H9 (cell line): ENCODE results near the gene HMGN4. TPM values are rescaled to one million over a fixed set of nuclear protein-coding genes. Genes with fewer than 3 reads are reported as not detected.

Experiments used
- DNase-seq: peaks from one replicate; pipeline ENCODE4 v3.0.0-alpha.2; 2017
- H2AFZ ChIP-seq: one replicate; pipeline ENCODE4 v1.6.1; 2013; ENCODE audit warnings: mild to moderate bottlenecking, low read length, control low read depth, moderate library complexity
- H2AK5ac ChIP-seq: 2 replicates; pipeline ENCODE4 v1.6.1; 2013; ENCODE audit warnings: low read length, control low read depth, mixed read lengths; ENCODE audit not compliant: insufficient read length
- H2BK120ac ChIP-seq: one replicate; pipeline ENCODE4 v1.6.1; 2013; ENCODE audit warnings: low read depth, mild to moderate bottlenecking, low read length, control low read depth, inconsistent platforms; ENCODE audit not compliant: poor library complexity, severe bottlenecking
- H2BK12ac ChIP-seq: 2 replicates; pipeline ENCODE4 v1.6.1; 2013; ENCODE audit warnings: low read length, control low read depth, mixed read lengths, low read depth; ENCODE audit not compliant: insufficient read length
- H2BK15ac ChIP-seq: 2 replicates; pipeline ENCODE4 v1.6.1; 2013; ENCODE audit warnings: low read depth, low read length, control low read depth
- H2BK20ac ChIP-seq: one replicate; pipeline ENCODE4 v1.6.1; 2013; ENCODE audit warnings: low read depth, mild to moderate bottlenecking, low read length, control low read depth, inconsistent platforms; ENCODE audit not compliant: poor library complexity, severe bottlenecking
- H2BK5ac ChIP-seq: 2 replicates; pipeline ENCODE4 v1.6.1; 2013; ENCODE audit warnings: low read length, control low read depth, mixed read lengths; ENCODE audit not compliant: insufficient read length
- H3K14ac ChIP-seq: 2 replicates; pipeline ENCODE4 v1.6.1; 2013; ENCODE audit warnings: low read length, control low read depth; ENCODE audit not compliant: insufficient read depth
- H3K18ac ChIP-seq: 2 replicates; pipeline ENCODE4 v1.6.1; 2013; ENCODE audit warnings: low read depth, mild to moderate bottlenecking, mixed read lengths, low read length, control low read depth; ENCODE audit not compliant: insufficient read length
- H3K23ac ChIP-seq: 2 replicates; pipeline ENCODE4 v1.6.1; 2013; ENCODE audit warnings: low read length, control low read depth, mixed read lengths, low read depth; ENCODE audit not compliant: insufficient read length
- H3K23me2 ChIP-seq: 2 replicates; pipeline ENCODE4 v1.6.1; 2013; ENCODE audit warnings: low read depth, mild to moderate bottlenecking, mixed read lengths, low read length, control low read depth; ENCODE audit not compliant: insufficient read length, poor library complexity, severe bottlenecking
- H3K27ac ChIP-seq: 2 replicates; pipeline ENCODE4 v1.5.1; 2013; ENCODE audit warnings: low read length, control low read depth, mixed read lengths, low read depth; ENCODE audit not compliant: insufficient read length
- H3K27me3 ChIP-seq: 2 replicates; pipeline ENCODE4 v1.6.1; 2013; ENCODE audit warnings: low read length, control low read depth, inconsistent platforms; ENCODE audit not compliant: insufficient read depth
- H3K4ac ChIP-seq: 2 replicates; pipeline ENCODE4 v1.6.1; 2013; ENCODE audit warnings: low read depth, mild to moderate bottlenecking, control low read depth, inconsistent platforms, low read length, moderate library complexity
- H3K4me1 ChIP-seq: 2 replicates; pipeline ENCODE4 v1.6.1; 2013; ENCODE audit warnings: low read length, control low read depth, inconsistent platforms; ENCODE audit not compliant: insufficient read depth
- H3K4me2 ChIP-seq: 2 replicates; pipeline ENCODE4 v1.6.1; 2013; ENCODE audit warnings: low read length, control low read depth, mixed read lengths; ENCODE audit not compliant: insufficient read length, insufficient read depth
- H3K56ac ChIP-seq: 2 replicates; pipeline ENCODE4 v1.6.1; 2013; ENCODE audit warnings: low read depth, mild to moderate bottlenecking, mixed read lengths, low read length, control low read depth; ENCODE audit not compliant: insufficient read length
- H3K79me1 ChIP-seq: 2 replicates; pipeline ENCODE4 v1.6.1; 2013; ENCODE audit warnings: low read depth, mild to moderate bottlenecking, moderate library complexity, low read length, control low read depth, inconsistent platforms; ENCODE audit not compliant: insufficient read depth, poor library complexity, severe bottlenecking
- H3K79me2 ChIP-seq: 2 replicates; pipeline ENCODE4 v1.6.1; 2013; ENCODE audit warnings: low read length, control low read depth, inconsistent platforms; ENCODE audit not compliant: insufficient read depth
- H3K9ac ChIP-seq: 2 replicates; pipeline ENCODE4 v1.6.1; 2013; ENCODE audit warnings: low read length, control low read depth, mixed read lengths; ENCODE audit not compliant: insufficient read length; ENCODE audit errors: extremely low read depth
- H3K9me3 ChIP-seq: one replicate; pipeline ENCODE4 v1.6.1; 2013; ENCODE audit warnings: low read depth, low read length, inconsistent platforms; ENCODE audit not compliant: control insufficient read depth
- H3T11ph ChIP-seq: one replicate; pipeline ENCODE4 v1.6.1; 2013; ENCODE audit warnings: mild to moderate bottlenecking, low read length, control low read depth, inconsistent platforms
- H4K20me1 ChIP-seq: one replicate; pipeline ENCODE4 v1.6.1; 2013; ENCODE audit not compliant: control insufficient read depth, insufficient read length, insufficient read depth
- H4K5ac ChIP-seq: 2 replicates; pipeline ENCODE4 v1.6.1; 2013; ENCODE audit warnings: low read depth, mild to moderate bottlenecking, mixed read lengths, low read length, control low read depth; ENCODE audit not compliant: insufficient read length
- H4K8ac ChIP-seq: replicated peaks from 2 replicates; pipeline ENCODE4 v1.6.1; 2013; ENCODE audit warnings: low read length, control low read depth, mixed read lengths, low read depth; ENCODE audit not compliant: insufficient read length
- H4K91ac ChIP-seq: 2 replicates; pipeline ENCODE4 v1.6.1; 2013; ENCODE audit warnings: low read depth, mild to moderate bottlenecking, moderate library complexity, mixed read lengths, low read length, control low read depth; ENCODE audit not compliant: insufficient read length
- H3K27ac Mint-ChIP-seq, 3 experiments: 2 replicates in 2 of 3; 3 replicates in 1 of 3; pipeline ENCODE4 v1.8.0; 2020 to 2021; ENCODE audit warnings: mixed read lengths in 3 of 3, mild to moderate bottlenecking in 1 of 3, moderate library complexity in 1 of 3
- H3K27me3 Mint-ChIP-seq: 2 replicates; pipeline ENCODE4 v1.8.0; 2021; ENCODE audit warnings: low read depth, mild to moderate bottlenecking, moderate library complexity, mixed read lengths
- H3K36me3 Mint-ChIP-seq, 3 experiments: 2 replicates in 2 of 3; 3 replicates in 1 of 3; pipeline ENCODE4 v1.8.0; 2020 to 2021; ENCODE audit warnings: low read depth in 3 of 3, mixed read lengths in 3 of 3; ENCODE audit not compliant: insufficient read depth in 1 of 3
- H3K4me1 Mint-ChIP-seq, 2 experiments: 2 replicates each; pipeline ENCODE4 v1.8.0; 2020; ENCODE audit warnings: mixed read lengths in 2 of 2
- H3K4me3 Mint-ChIP-seq, 2 experiments: 2 replicates in 1 of 2; 3 replicates in 1 of 2; pipeline ENCODE4 v1.8.0; 2020 to 2021; ENCODE audit warnings: mild to moderate bottlenecking in 2 of 2, mixed read lengths in 2 of 2, moderate library complexity in 1 of 2
- H3K9me3 Mint-ChIP-seq, 2 experiments: 2 replicates in 1 of 2; 3 replicates in 1 of 2; pipeline ENCODE4 v1.8.0; 2020; ENCODE audit warnings: mild to moderate bottlenecking in 2 of 2, mixed read lengths in 2 of 2, moderate library complexity in 1 of 2
- WGBS: extraction: QIAGEN DNeasy Blood & Tissue Kit; methylation state at CpG from one replicate; pipeline ENCODE4 v1.1.7; 2013; ENCODE audit warnings: missing lambda C conversion rate, low lambda C conversion rate, mixed read lengths; ENCODE audit not compliant: insufficient read length; ENCODE audit errors: extremely low coverage; 5-methylcytosine and 5-hydroxymethylcytosine counted together
- total RNA-seq: library from RNA; stranded (reverse); gene quantifications from 2 replicates; pipeline ENCODE4 v1.2.1, GENCODE V29; 2021
- TF ChIP-seq, protein P1 (sequence below): fragments of 200-600 bp; sonication (generic); conservative IDR thresholded peaks from 3 replicates; pipeline ENCODE4 v1.8.0; 2021; ENCODE audit warnings: antibody characterized with exemption, mild to moderate bottlenecking

Gene HMGN4
- total RNA-seq, 1 experiment from 2014 or later = 50.4 TPM

DNA sequence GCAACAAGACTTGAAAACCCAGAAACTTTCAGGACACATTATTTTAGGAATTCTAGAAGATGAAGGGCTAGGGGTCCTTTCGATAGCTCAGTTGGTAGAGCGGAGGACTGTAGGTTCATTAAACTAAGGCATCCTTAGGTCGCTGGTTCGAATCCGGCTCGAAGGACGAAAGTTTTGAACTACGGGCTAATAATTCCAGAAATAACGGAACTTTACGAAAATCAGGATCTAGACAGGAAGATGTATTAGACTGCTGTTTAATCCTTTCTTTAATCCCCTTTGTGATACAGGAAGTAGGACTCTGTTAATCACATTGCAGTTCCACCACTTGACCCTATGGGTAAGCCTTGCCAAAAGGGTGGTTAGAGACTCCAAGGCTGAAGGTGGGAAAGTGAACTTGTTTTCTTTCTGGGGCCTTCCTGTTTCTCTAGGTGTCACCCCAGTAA lies 37.4 kb downstream of the HMGN4 start:
- Mint-ChIP-seq H3K4me1 (peaks cover 9 to 10% of the 10 kb centered on the region in 2 experiments), H3K9me3 (peaks cover 11 to 13% of the 10 kb centered on the region in 2 experiments; a peak in 4 of 5 replicates), H3K27ac (no peak overlapping the region), H3K27me3 (peaks cover 21% of the 10 kb centered on the region), H3K36me3 (no peaks in the 10 kb centered on the region; a peak in 1 of 7 replicates), H3K4me3 (peak overlapping the region; percentile 87 to 97)
- Histone ChIP-seq H3K14ac (no peak overlapping the region), H3K23ac (no peak overlapping the region), H2AFZ (no peak overlapping the region), H4K20me1 (no peaks in the 10 kb centered on the region), H2BK5ac (no peak overlapping the region), H3K27ac (no peak overlapping the region), H4K5ac (no peak overlapping the region), H2BK12ac (no peak overlapping the region), H3K4ac (no peak overlapping the region), H3K79me1 (no peaks in the 10 kb centered on the region), H2BK120ac (no peak overlapping the region), H2BK20ac (no peak overlapping the region), H2BK15ac (no peak overlapping the region), H3K27me3 (no peaks in the 10 kb centered on the region), H3K9me3 (no peaks in the 10 kb centered on the region), H3K79me2 (no peaks in the 10 kb centered on the region), H2AK5ac (no peak overlapping the region), H3K9ac (no peak overlapping the region), H3K23me2 (peaks cover 3% of the 10 kb centered on the region), H4K91ac (no peak overlapping the region), H3K56ac (no peak overlapping the region), H3K18ac (no peak overlapping the region), H3K4me1 (no peaks in the 10 kb centered on the region), H3T11ph (no peak overlapping the region), H3K4me2 (peak overlapping the region; percentile 55), H4K8ac (no peak overlapping the region)
- TF ChIP-seq, protein P1, sequence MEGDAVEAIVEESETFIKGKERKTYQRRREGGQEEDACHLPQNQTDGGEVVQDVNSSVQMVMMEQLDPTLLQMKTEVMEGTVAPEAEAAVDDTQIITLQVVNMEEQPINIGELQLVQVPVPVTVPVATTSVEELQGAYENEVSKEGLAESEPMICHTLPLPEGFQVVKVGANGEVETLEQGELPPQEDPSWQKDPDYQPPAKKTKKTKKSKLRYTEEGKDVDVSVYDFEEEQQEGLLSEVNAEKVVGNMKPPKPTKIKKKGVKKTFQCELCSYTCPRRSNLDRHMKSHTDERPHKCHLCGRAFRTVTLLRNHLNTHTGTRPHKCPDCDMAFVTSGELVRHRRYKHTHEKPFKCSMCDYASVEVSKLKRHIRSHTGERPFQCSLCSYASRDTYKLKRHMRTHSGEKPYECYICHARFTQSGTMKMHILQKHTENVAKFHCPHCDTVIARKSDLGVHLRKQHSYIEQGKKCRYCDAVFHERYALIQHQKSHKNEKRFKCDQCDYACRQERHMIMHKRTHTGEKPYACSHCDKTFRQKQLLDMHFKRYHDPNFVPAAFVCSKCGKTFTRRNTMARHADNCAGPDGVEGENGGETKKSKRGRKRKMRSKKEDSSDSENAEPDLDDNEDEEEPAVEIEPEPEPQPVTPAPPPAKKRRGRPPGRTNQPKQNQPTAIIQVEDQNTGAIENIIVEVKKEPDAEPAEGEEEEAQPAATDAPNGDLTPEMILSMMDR = no peak
- WGBS = no CpG with 5 or more reads among the region's 10 CpGs
- peak; percentile 48 for DNase-seq
